ENCODE data around the gene DNAJC5. TPM values are rescaled to one million over a fixed set of nuclear protein-coding genes. Genes with fewer than 3 reads are reported as not detected.

DNAJC5 gene
- total RNA-seq, 1 experiment from 2014 or later, result 45.0 TPM

- H3K9me3 Mint-ChIP-seq (ENCODE audit: unreplicated experiment), result no peaks in the 10 kb centered on the region
- no TSS peak for BruUV-seq (replicated peaks)
- no peak within 1 kb of the TSS for H3K27ac Mint-ChIP-seq (ENCODE audit: low read depth, unreplicated experiment)
- intact Hi-C loops (cut with micrococcal nuclease), result no loop called here
- H3K36me3 Mint-ChIP-seq (ENCODE audit: insufficient read depth, unreplicated experiment), result peaks cover 35% of the 10 kb centered on the region
- TF ChIP-seq CTCF (IDR thresholded peaks at IDR 0.05; ENCODE audit: unreplicated experiment), result no peak
- H3K27me3 Mint-ChIP-seq (ENCODE audit: insufficient read depth, unreplicated experiment), result no peaks in the 10 kb centered on the region
- DNase-seq (ENCODE audit: unreplicated experiment), result no peak
- POLR2A ChIA-PET, result no interaction called here
- H3K4me3 Mint-ChIP-seq (ENCODE audit: unreplicated experiment), result no peak within 1 kb of the TSS
- peaks cover 9% of the 10 kb centered on the region for H3K4me1 Mint-ChIP-seq (ENCODE audit: insufficient read depth, unreplicated experiment)
- CTCF ChIA-PET, result interaction anchor here (0.6 to 2.7 kb wide), 5 partner anchors 10 to 352 kb away, joined by 3 to 16 read pairs (median 4); no protein-coding TSS in a partner anchor
Observed at GRCh38 chr20:63861365-63861934, 33.5 kb upstream of the DNAJC5 start, which contains the start of gene ABHD16B. TSS of gene ABHD16B (plus strand) at chr20:63861498. CDS start at chr20:63861541, 43 bp downstream.

- ChIA-PET CTCF (interaction anchor here (0.6 to 2.7 kb wide), 4 partner anchors 11 to 353 kb away, joined by 3 to 16 read pairs (median 4); no protein-coding TSS in a partner anchor), POLR2A (interaction anchor here (0.8 to 4.4 kb wide), 2 partner anchors 13 to 28 kb away, joined by 5 to 85 read pairs; no protein-coding TSS in a partner anchor)
- Mint-ChIP-seq H3K27me3 (ENCODE audit: insufficient read depth, unreplicated experiment) (no peaks in the 10 kb centered on the region), H3K9me3 (ENCODE audit: unreplicated experiment) (no peaks in the 10 kb centered on the region), H3K4me1 (ENCODE audit: insufficient read depth, unreplicated experiment) (peaks cover 9% of the 10 kb centered on the region), H3K4me3 (ENCODE audit: unreplicated experiment) (no peak overlapping the region), H3K27ac (ENCODE audit: low read depth, unreplicated experiment) (no peak overlapping the region), H3K36me3 (ENCODE audit: insufficient read depth, unreplicated experiment) (peaks cover 38% of the 10 kb centered on the region)
- DNase-seq (ENCODE audit: unreplicated experiment), result no peak
- intact Hi-C loops (cut with micrococcal nuclease), result no loop called here
- BruUV-seq (replicated peaks), result no TSS peak
- TF ChIP-seq CTCF (IDR thresholded peaks at IDR 0.05; ENCODE audit: unreplicated experiment), result no peak
Observed at GRCh38 chr20:63861981-63862901, 32.7 kb upstream of the DNAJC5 start.

GRCh38 chr20:63863021-63863797 lies 31.7 kb upstream of the DNAJC5 start:
- ChIA-PET CTCF (interaction anchor here (0.5 to 2.7 kb wide), 10 partner anchors 11 to 325 kb away, joined by 3 to 16 read pairs (median 4); partner anchors contain the start of genes ARFRP1 and ZGPAT), POLR2A (interaction anchor here (0.6 to 4.8 kb wide), 24 partner anchors 8 to 335 kb away, joined by 3 to 142 read pairs (median 17); partner anchors contain the start of genes ARFRP1, DNAJC5, GMEB2 and PRPF6)
- H3K27me3 Mint-ChIP-seq (ENCODE audit: insufficient read depth, unreplicated experiment), result no peaks in the 10 kb centered on the region
- H3K4me1 Mint-ChIP-seq (ENCODE audit: insufficient read depth, unreplicated experiment), result peaks cover 9% of the 10 kb centered on the region
- TF ChIP-seq CTCF (IDR thresholded peaks at IDR 0.05; ENCODE audit: unreplicated experiment), result no peak
- BruUV-seq (replicated peaks), result no TSS peak
- intact Hi-C loops (cut with micrococcal nuclease), result no loop called here
- no peaks in the 10 kb centered on the region for H3K9me3 Mint-ChIP-seq (ENCODE audit: unreplicated experiment)
- H3K36me3 Mint-ChIP-seq (ENCODE audit: insufficient read depth, unreplicated experiment), result peaks cover 42% of the 10 kb centered on the region
- peak overlapping the region; percentile 96 for H3K27ac Mint-ChIP-seq (ENCODE audit: low read depth, unreplicated experiment)
- peak overlapping the region; percentile 98 for H3K4me3 Mint-ChIP-seq (ENCODE audit: unreplicated experiment)
- no peak for DNase-seq (ENCODE audit: unreplicated experiment)

Data from MCF 10A (cell line).